ENCODE measurements around the gene MRAS. TPM values are rescaled to one million over a fixed set of nuclear protein-coding genes. Genes with fewer than 3 reads are reported as not detected.
A peak's percentile ranks its signal among the peaks of the same experiment; 100 is the strongest.
"Not testable (repeated sequence)": the region's sequence is repeated elsewhere in the genome, so short reads cannot be mapped to it uniquely, and the experiment has no call there.

The MRAS gene
- total RNA-seq, 1 experiment from 2014 or later = 29.6 TPM

DNA sequence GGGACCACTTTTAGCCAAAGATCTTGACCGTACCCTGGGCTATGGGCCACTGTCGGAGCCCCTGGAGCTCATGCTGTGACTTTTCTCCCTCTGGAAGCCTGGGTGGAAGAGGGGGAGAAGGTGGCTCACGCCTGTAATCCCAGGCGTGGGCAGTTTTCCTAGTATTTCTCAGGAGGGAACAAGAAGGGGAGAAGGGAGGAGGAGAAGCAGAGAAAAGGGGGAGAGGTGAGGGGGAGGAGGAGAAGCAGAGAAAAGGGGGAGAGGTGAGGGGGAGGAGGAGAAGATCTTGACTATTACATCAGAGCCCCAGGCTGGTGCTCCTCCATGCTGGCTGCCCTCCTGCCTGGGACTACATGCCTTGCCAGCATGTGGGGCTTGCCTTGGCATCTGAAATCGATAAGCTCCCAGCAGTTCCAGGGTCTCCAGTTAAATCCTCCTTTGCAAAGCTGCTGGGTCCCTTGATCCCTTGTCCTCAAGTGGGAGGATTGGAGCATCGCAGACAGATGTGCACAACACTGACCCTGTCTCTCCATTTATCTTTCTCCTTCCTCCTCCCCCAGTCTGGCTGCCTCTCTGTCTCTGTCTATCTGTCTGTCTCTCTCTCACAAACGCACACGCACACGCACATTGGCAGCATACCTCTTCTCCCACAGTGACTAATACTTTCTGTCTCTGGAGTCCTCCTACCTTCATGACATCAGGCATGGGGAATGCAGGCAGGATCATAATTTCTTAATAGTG lies 41.6 kb downstream of the MRAS start:
- peak; percentile 90 for DNase-seq (ENCODE audit: low read depth)

DNA sequence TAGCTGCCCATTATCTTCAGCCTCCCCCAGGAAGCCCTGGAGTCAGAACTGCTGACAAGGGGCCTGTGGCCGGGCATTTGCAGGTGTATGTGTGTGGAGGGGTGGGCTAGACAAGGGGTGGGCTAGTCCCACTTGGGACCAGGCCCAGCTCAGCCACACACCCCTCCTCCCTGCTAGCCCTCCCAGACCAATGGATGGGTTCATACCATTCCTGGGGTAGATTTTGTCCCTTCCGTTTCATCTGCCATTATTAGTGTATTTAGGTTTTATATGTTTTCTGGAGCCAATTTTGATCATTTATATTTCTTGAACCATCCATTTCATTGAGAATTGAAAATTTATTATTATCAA lies 42.2 kb downstream of the MRAS start:
- no peak for DNase-seq (ENCODE audit: low read depth)

DNA sequence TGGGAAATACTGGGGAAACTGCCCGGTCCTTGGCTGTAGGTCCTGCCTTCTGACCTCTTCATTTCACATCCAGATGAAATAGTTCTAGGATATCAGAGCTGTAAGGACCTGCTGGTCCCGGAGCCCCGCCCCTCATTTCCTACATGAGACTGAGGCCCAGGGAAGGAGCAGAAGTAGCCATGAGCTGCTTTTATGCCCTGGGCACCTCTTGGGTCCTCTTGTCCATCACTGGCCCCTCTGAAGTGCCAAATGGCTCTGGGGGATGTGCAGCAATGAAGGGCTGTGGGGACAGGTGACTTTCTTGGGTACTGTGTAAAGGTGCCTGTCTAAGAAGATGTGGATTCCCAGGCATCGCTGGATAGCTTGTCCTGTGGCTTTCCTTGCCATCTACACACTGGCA lies 45.8 kb downstream of the MRAS start:
- DNase-seq (ENCODE audit: low read depth) = no peak

DNA sequence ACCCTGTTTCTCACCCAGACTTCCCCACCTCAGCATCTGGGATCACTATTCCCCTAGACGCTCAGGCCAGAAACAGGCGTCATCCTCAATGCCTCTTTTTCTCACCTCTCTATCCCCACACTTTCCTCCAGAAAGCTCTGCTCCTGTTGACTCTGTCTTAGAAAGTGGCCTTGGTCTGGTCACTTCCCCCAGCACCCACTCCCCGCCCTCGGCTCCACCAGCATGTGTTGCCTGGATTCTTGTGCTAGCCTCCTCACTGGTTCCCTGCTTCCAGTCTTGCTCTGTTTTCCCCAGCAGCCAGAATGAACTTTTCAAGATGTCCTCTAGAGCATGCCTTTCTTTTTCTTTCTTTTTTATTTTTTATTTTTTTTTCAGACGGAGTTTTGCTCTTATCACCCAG lies 46.3 kb downstream of the MRAS start:
- no peak for DNase-seq (ENCODE audit: low read depth)

DNA sequence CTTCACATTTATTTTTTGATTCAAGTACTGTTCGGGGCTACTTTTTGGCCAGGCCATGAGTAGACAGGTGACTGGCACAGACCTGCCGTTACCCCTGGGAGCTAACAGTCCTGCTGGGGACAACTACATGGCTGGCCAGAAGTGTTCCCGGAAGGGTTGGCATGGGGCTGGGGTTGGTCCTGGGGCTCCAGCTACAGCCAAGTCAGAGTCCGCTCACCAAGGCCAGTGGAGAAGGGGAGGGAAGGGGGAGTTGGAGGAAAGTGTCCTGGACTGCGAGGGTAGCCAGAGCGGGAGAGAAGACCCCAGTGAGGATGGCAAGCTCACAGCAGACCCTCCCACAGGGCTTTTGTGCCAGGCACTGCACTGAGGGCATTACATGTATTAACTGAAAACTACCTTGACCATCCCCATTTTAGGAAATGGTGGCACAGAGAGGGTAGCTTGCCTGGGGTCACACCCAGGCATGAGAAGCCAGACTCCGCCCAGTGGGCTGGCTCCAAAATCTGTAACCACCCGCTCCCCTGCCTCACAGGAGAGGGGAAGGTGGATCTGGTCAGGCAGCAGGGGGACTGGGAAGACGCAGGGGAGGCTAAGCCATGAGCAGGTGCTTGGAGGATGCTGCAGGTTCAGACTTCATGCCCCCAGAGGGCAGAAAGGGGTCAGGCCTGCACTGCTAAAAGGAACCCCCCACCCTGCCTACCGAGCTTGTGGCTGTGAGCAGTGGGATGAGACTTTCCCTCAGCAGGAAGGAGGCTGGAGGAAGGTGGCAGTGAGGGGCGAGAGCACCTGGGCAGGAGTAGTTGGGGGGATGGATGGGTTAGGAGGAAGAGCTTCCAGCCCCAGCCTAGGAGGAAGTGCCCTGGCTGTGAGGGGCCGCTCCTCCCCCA lies 47.7 kb downstream of the MRAS start:
- DNase-seq (ENCODE audit: low read depth) = no peak

DNA sequence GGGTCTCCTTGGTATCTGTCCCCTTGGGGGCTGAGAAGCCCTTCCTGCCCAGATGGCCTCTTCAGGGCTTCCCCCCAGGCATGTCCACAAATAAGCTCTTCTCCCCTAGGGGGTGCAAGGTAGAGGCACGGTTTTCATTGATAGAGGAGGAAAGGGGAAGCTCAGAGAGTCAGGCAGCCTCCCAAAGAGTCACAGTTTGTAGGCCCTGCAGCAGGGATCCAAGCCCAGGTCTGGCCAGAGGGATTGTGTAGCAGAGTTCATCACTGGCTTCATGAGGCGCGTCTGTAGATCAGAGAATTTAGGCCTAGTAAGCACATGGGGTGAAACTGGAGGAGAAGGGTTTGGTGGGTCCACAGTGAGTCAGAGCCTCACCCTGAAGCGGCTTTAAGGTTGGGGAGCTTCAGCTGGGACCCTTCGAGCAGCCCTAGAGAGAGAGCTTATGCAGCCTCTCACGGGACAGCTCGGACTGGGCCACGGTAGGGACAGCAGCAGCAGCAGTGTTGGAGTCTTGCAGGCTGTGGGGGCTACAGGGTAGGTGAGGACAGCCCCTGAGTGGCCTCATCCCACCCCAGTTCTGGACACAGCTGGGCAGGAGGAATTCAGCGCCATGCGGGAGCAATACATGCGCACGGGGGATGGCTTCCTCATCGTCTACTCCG lies 48.5 kb downstream of the MRAS start:
- DNase-seq (ENCODE audit: low read depth) = no peak

DNA sequence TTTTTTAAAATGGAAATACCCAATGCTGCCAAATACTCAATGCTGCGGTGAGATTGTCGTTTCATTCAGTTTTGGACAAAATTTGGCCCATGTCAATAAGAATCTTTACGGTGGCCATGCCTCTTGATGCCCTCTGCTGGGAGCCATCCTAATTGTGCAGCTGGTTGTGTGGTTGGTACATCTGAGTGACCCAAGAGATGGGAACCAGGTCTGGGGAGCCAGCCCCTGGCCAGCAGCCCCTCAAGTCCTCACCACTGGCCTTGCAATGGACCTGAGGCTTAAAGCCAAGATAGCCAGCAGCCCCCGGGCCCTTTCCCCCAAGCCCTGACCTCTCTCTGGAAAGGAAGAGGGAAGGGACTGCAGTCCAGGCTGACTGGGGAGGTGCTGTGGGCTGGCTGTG lies 49.6 kb downstream of the MRAS start:
- no peak for DNase-seq (ENCODE audit: low read depth)

DNA sequence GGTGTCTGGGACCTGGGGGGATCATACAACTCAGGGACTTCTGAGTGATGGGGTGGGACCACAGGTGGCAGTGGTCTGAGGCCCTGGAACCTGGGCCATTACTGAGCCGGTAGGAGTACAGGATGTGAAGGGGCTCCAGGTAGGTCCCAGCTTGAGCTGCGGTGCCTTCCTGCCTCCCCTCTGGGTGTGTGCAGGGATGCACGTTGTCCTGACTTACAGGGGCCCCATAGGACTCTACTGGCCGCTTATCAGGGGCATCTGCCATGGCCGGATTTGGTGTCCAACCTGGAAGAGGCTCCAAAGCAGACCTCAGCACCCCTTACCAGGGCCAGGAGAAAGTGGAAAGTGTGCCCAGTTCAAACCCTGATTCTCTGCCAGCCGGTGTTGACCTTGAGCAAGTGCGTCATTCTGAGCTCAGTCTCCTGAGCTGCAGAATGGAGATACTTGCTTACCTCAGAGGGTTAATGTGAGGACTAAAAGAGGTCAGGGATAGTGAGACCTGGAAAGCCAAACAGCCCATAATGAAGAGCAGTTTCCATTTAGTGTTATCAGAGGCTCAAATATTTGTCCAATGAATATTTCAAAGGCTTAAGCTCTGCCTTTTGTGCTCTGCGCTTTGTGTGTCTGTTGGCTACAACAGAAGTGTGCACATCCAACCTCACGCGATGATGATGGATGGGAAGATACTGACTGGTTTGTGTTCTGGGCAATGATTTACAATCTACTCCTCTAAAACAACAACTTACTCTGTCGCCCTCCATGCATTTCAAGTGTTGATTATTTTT lies 50.6 kb downstream of the MRAS start:
- DNase-seq (ENCODE audit: low read depth) = no peak

DNA sequence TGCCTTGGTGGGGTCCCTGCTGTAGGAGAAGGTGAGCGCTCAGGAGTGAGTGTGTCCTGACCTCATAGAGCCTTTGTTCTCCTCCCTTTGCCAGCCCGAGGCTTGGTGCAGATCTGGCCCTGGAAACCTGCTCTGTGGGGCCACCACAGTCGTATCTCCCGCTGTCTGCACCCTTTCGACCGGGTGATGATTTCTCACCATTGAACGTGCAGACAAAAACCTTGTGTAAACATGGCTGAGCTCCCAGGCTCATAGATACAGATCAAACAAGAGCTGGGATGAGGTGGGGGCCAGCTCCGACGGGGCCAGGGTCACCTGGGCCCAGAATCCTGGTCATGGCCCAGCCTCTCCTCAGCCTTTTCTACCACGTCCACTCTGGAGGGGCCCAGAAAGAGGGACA lies 51.4 kb downstream of the MRAS start:
- no peak for DNase-seq (ENCODE audit: low read depth)

DNA sequence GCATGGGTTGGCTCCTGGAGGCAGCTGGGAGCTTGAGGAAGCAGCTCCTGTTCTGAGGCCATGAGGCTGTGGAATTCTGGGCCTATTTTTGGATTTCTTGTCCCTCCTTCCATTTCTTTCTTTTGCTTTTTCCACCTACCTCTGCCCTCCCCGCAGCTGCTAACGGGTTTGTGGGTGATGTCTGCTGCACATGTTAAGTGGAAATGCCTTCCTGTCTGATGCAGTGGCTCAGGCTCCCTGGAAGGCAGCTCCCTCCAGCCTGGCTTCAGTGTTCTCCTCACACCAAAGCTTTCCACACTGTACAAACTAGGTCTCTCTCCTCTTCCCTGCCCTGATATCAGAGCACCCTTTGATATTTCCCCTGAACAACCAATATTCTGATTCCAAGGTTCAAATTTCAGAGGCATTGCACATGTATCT lies 52.3 kb downstream of the MRAS start:
- no peak for DNase-seq (ENCODE audit: low read depth)

DNA sequence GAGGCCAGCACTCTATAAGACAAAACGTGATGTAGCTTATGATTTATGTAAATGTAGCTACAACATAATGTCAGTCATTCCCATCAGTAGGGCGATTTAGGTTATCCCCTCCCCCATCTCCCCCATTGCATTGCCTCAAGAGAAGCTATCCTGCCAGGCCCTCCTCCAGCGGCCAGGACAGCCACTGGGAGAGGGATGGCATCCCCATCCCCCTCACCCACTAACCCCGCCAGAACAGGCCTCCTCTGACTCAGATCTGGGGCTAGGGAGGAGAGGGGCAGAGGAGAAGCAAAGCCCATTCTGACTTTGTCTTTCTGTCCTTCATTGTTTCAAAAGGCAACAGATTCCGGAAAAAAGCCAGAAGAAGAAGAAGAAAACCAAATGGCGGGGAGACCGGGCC lies 53.5 kb downstream of the MRAS start:
- no peak for DNase-seq (ENCODE audit: low read depth)

DNA sequence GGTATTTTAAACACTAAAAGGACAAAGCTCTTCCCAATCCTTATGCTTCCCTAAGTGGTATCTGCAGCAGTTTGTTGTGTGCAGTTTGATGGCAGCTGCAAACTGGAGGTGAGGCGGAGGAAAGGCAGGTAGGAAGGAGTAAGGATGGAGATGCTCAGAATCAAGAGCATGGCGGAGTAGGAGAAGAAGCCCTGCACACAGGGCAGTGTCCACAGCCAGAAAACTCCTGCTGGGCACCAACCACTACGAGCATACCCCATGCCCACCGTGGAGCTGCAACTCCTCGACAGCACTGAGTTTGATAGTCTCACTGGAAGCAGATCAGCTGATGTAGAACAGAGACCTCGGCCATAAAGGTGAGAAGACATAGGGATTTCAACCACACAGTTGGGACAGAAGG lies 55.7 kb downstream of the MRAS start:
- DNase-seq (ENCODE audit: low read depth) = no peak

DNA sequence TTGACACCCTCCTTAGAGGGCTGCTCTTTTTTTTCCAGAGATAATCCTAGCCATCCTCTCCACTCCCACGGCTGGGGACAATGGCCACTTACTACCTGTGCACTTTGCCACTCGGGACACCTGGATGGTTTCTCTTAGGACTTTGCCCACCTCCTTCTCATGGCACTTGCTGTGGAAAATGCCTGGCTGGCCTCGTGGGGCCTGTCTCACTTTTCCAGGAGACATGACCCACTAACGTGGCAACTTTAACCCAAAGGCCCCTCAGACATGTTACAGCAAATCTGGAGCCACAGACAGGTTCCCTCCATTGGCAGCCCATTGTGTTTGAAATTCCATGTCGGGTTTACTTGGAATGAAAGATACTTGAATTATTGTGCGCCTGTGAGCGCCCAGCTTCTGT lies 56.6 kb downstream of the MRAS start:
- no peak for DNase-seq (ENCODE audit: low read depth)

DNA sequence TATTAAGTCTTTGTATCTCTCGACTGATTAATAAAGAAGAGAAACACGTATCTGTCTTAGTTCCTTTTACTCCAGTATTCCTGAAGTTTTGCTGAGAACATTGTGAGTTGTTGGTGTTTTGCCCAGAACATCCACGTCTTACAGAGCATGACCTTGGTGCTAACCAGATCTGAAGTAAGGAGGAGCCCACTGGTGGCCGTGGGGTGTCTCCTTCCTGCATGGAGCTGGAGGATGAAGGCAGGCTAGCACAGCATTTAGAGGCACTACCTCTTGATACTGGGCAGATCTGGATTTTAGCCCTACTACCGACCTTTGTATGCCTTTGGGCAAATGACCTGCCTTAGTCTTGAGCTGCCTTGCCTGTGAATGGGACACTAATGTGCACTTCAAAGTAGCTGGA lies 57.1 kb downstream of the MRAS start:
- no peak for DNase-seq (ENCODE audit: low read depth)

DNA sequence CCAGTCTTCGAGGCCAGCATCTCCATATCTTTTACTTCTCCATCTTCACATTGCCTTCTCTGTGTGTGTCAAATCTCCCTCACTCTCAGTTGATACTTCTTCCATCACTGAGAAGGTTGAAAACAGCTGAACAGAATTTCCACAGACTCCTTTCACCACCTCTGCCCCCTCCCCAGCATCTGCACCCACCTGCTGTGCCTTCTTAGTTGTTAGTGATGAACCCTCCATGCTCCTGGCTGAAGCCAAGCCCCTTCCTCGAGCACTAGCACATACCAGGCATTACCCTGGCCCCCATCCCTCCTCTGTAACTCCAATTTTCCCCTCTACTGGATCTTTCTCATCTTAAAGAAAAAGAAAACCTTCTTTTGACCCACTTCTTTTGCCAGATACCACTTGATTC lies 58.2 kb downstream of the MRAS start:
- no peak for DNase-seq (ENCODE audit: low read depth)

DNA sequence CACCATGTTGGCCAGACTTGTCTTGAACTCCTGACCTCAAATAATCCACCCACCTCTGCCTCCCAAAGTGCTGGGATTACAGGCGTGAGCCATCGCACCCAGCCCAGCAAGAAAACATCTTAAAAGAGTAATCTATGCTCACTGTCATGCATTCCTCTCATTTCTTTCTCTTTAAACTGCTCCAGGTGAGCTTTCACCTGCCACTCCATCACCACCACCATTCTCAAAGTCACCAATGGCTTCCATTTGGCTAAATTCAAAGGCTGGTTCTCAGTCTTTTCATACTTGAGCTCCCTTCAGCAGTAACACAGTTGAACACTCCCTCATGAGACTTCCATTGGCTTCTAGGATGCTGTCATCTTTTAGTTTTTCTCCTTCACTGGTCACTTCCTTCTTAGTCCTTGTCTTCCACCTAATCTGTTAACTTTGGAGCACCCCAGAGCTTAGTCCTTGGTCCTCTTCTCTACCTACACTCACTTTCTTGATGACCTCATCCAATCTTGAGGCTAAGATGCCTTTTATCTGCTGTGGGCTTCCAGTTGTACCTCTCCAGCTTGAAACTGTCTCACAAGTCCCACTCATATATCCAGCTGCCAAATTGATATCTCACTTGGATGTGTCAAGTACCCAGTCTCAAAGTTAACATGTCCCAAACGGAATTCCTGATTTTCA lies 59.0 kb downstream of the MRAS start:
- DNase-seq (ENCODE audit: low read depth) = no peak

DNA sequence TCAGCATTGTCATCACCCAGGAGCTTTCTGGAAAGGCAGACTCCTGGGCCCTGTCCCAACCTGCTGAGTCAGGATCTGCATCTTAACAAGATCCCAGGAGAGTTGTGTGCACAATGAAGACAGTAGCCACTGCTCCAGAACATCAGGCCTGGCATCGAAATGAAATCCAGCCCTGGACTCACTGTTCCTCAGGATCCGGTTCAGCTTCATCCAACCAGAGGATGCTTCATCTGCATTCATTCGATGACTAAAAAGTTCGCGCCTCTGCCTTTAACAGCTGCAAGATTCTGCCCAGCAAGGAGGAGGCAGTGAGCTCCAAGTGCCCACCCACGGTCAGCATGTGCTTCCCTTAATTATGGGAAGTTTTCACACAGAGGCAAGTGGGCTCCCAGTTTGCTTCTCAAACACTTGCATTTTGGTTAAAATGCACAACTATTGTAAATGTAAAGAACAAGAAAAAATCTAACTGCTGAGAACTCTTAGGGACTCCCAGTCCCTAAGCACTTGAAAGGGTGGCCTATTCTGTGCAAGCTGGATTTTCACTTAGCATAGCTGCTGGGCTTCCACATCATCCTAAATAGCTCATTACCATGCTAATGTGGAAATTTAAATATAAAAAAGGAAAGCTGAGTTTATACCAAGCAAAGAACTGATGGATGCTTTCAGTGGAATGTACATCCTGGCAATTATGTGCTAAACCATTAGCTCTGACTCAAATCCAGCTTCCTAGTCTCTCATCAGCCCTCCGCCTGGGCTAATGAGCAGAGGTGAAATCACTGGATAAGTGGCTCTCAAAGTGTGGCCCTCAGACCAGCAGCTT lies 60.6 kb downstream of the MRAS start:
- no peak for DNase-seq (ENCODE audit: low read depth)

DNA sequence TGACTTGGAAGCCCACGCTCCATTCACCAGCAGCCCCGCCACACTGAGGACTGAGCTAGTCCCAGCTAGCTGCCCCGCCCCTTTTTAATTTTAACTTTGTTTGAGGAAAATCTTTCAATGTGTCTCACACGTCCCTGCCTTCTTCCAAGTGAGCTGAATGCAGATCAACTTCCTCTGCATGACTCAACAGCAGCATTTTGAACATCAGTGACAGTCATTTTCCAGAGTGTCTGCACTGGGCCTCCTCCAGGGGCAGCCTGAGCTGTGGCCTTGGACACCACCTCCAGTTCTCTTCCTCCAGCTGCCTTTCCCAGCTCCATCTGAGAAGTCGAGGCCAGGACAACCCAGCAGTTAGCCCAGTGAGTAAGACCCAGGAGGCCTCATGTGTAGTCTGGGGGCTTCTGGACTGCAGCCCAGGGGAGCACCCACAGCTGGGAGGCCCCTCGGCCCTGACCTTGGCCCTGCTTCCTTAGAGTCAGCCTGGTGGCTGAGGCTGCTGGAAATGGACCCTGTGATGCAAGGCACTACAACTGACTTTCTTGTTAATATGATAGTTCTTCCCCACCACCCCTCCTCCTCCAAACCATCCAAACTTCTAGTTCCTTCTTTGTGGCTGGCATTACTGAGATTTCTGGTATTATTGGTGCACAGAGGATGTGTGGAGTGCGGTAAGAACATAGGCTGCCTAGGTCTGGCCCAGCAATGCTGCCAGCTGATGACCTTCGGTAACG lies 64.6 kb downstream of the MRAS start:
- DNase-seq (ENCODE audit: low read depth) = peak; percentile 54

DNA sequence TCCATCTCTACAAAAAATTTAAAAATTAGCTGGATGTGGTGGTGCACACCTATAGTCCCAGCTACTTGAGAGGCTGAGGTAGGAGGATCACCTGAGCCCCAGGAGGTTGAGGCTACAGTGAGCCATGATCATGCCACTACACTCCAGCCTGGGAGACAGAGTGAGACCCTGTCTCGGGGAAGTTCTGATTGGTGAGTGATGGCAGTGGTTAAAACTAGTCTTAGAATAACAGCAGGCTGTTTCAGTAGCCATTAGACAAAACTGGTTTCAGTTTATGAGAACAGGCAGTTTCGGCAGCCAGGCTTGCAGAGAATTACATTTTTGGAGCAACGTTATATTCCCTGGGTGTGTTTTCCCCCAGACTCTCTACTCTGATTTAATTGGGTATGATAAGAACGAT lies 67.9 kb downstream of the MRAS start:
- not testable (repeated sequence) for DNase-seq (ENCODE audit: low read depth)

DNA sequence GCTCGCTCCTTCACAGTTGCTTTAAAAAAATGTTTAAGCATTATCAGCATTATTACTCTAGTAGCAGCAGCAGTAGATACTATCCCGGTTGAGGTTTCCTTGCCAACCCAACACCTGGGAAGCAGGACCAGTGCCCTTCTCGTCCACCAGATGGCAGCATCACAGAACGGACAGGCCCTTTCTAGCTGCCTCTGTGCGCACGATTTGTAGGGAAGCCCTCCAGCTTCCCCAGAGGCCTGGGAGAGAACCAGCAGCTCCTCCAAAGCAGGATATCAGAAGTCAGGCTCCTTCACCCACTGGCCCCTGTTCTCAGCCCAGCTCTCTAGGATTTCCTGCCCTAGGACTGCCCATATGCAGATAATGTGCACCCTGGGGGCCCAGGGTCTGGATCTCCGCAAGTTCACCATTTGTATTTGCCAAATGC lies 69.2 kb downstream of the MRAS start:
- peak; percentile 80 for DNase-seq (ENCODE audit: low read depth)
